CD4-positive, alpha-beta T cell (primary cell): ENCODE results near the gene RHBDL1. TPM values are rescaled to one million over a fixed set of nuclear protein-coding genes. Genes with fewer than 3 reads are reported as not detected.

Source experiments
- ATAC-seq: fragments of 200-7000 bp; cut with Tn5 transposase; one replicate; pipeline ENCODE4 v1.10.0; 2022; ENCODE audit warnings: mild to moderate bottlenecking; ENCODE audit not compliant: poor library complexity
- CTCF ChIA-PET: fragments of 350-600 bp; sonication (Branson Sonifier 250); formaldehyde crosslinking; loops from one replicate; lab custom pipeline; 2021; ENCODE audit warnings: antibody characterized with exemption, inconsistent platforms; lab: Charles Lee
- POLR2A ChIA-PET: fragments of 350-600 bp; sonication (Branson Sonifier 250); formaldehyde crosslinking; loops from one replicate; lab custom pipeline; 2021; ENCODE audit warnings: antibody characterized with exemption, inconsistent platforms; lab: Charles Lee
- DNase-seq, 14 experiments: peaks; one replicate each; pipeline ENCODE4 v3.0.0-alpha.2; 2013 to 2020; ENCODE audit warnings: mixed read lengths in 2 of 14
- H3K27ac ChIP-seq, 2 donors: one replicate each; pipeline versions ENCODE4 v1.5.1 to v1.7.0; 2013; ENCODE audit warnings: low read length in 2 of 2, low read depth in 1 of 2, mild to moderate bottlenecking in 1 of 2
- H3K27me3 ChIP-seq, 2 experiments: 1 replicate in 1 of 2; 2 replicates in 1 of 2; pipeline versions ENCODE4 v1.6.1 to v1.7.0; 2013; ENCODE audit warnings: low read length in 2 of 2, control low read depth in 1 of 2, mild to moderate bottlenecking in 1 of 2, moderate library complexity in 1 of 2; ENCODE audit not compliant: insufficient read depth in 2 of 2, control insufficient read depth in 1 of 2
- H3K36me3 ChIP-seq: one replicate; pipeline ENCODE4 v1.6.1; 2013; ENCODE audit warnings: low read length, control low read depth; ENCODE audit not compliant: insufficient read depth
- H3K4me1 ChIP-seq: one replicate; pipeline ENCODE4 v1.6.1; 2013; ENCODE audit warnings: low read length, control low read depth; ENCODE audit not compliant: insufficient read depth
- H3K4me3 ChIP-seq: one replicate; pipeline ENCODE4 v1.5.1; 2013; ENCODE audit warnings: mild to moderate bottlenecking, low read length, moderate library complexity
- H3K9me3 ChIP-seq, 2 experiments: 1 replicate in 1 of 2; 2 replicates in 1 of 2; pipeline versions ENCODE4 v1.6.1 to v1.7.0; 2013; ENCODE audit warnings: low read length in 2 of 2, mild to moderate bottlenecking in 2 of 2, control low read depth in 1 of 2, moderate library complexity in 1 of 2; ENCODE audit not compliant: control insufficient read depth in 1 of 2, insufficient read depth in 1 of 2
- H3K27ac Mint-ChIP-seq: one replicate; pipeline ENCODE4 v1.8.0; 2020; ENCODE audit warnings: mixed read lengths
- H3K27me3 Mint-ChIP-seq: one replicate; pipeline ENCODE4 v1.8.0; 2021; ENCODE audit warnings: mixed read lengths
- H3K36me3 Mint-ChIP-seq: one replicate; pipeline ENCODE4 v1.8.0; 2021; ENCODE audit warnings: low read depth, mixed read lengths
- H3K4me1 Mint-ChIP-seq: one replicate; pipeline ENCODE4 v1.8.0; 2021; ENCODE audit warnings: low read depth, mixed read lengths
- H3K4me3 Mint-ChIP-seq: one replicate; pipeline ENCODE4 v1.8.0; 2020; ENCODE audit warnings: mild to moderate bottlenecking, mixed read lengths
- H3K9me3 Mint-ChIP-seq: one replicate; pipeline ENCODE4 v1.8.0; 2020; ENCODE audit warnings: mixed read lengths
- intact Hi-C, 2 experiments: fragments of 100-400 bp; cut with DNase I in 1 of 2; cut with micrococcal nuclease in 1 of 2; formaldehyde crosslinking; loops; one replicate each; pipeline versions ENCODE4 v1.15.1 to v1.9.0; 2023 to 2025; cut with DNase I, micrococcal nuclease
- total RNA-seq, 174 experiments: library from RNA in 2 of 174; stranded (reverse) in 2 of 174; gene quantifications; one replicate each; pipeline ENCODE4 v1.2.3 and lab custom pipeline; 2021 to 2026
- TF ChIP-seq, protein P1 (sequence below): fragments of 200-600 bp; IDR thresholded peaks from one replicate; pipeline ENCODE4 v1.8.0; 2022; ENCODE audit warnings: antibody characterized with exemption, mild to moderate bottlenecking

Gene RHBDL1
- total RNA-seq, 2 experiments from 2014 or later, result 6.6 to 6.9 TPM

DNA sequence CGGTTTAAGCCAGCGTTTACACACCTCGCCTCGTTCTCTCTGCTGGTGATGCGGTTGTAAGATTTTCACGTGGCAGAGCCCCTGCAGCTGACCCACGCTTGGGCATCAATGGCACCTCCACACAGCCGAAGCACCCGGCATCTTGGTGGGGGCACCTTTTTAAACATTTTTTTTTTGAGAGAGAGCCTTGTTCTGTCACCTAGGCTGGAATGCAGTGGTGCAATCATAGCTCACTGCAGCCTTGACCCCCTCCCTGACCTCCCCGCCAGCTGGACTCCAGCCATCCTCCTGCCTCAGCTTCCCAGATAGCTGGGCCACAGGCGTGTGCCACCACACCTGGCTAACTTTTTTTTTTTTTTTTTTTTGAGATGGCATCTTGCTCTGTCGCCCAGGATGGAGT is 21.4 kb upstream of the RHBDL1 start:
- no peak overlapping the region for H3K27ac ChIP-seq
- ATAC-seq, result no peak
- CTCF ChIA-PET, result no interaction called here
- intact Hi-C loops, result no loop called here
- Mint-ChIP-seq H3K4me3 (no peak overlapping the region), H3K36me3 (no peaks in the 10 kb centered on the region), H3K27me3 (no peaks in the 10 kb centered on the region), H3K27ac (no peak overlapping the region), H3K9me3 (no peaks in the 10 kb centered on the region), H3K4me1 (no peaks in the 10 kb centered on the region)
- no peaks in the 10 kb centered on the region for H3K9me3 ChIP-seq
- H3K36me3 ChIP-seq, result no peaks in the 10 kb centered on the region
- H3K27me3 ChIP-seq, result no peaks in the 10 kb centered on the region
- DNase-seq, result no peak
- TF ChIP-seq, protein P1, sequence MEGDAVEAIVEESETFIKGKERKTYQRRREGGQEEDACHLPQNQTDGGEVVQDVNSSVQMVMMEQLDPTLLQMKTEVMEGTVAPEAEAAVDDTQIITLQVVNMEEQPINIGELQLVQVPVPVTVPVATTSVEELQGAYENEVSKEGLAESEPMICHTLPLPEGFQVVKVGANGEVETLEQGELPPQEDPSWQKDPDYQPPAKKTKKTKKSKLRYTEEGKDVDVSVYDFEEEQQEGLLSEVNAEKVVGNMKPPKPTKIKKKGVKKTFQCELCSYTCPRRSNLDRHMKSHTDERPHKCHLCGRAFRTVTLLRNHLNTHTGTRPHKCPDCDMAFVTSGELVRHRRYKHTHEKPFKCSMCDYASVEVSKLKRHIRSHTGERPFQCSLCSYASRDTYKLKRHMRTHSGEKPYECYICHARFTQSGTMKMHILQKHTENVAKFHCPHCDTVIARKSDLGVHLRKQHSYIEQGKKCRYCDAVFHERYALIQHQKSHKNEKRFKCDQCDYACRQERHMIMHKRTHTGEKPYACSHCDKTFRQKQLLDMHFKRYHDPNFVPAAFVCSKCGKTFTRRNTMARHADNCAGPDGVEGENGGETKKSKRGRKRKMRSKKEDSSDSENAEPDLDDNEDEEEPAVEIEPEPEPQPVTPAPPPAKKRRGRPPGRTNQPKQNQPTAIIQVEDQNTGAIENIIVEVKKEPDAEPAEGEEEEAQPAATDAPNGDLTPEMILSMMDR, result no peak
- POLR2A ChIA-PET, result no interaction called here
- H3K4me1 ChIP-seq, result peaks cover 11% of the 10 kb centered on the region
- no peak overlapping the region for H3K4me3 ChIP-seq

DNA sequence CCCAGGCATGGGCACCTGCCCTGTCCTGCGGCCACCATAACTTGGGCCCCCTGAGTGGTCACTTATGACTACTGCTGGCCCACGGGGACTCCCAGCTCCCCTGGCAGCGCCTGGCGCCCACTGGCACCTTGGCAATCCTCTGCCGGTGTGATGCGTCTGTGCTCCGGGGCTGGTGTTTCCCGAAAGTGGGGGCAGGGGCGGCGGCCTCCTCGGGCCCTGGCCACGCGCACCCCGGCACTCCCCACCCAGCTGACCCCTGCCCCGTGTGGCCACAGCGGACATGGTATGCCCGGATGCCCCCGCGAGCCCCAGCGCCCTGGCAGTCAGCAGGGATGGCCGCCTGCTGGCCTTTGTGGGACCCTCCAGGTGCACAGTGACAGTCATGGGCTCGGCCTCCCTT is 18.0 kb upstream of the RHBDL1 start:
- H3K9me3 Mint-ChIP-seq, result no peaks in the 10 kb centered on the region

DNA sequence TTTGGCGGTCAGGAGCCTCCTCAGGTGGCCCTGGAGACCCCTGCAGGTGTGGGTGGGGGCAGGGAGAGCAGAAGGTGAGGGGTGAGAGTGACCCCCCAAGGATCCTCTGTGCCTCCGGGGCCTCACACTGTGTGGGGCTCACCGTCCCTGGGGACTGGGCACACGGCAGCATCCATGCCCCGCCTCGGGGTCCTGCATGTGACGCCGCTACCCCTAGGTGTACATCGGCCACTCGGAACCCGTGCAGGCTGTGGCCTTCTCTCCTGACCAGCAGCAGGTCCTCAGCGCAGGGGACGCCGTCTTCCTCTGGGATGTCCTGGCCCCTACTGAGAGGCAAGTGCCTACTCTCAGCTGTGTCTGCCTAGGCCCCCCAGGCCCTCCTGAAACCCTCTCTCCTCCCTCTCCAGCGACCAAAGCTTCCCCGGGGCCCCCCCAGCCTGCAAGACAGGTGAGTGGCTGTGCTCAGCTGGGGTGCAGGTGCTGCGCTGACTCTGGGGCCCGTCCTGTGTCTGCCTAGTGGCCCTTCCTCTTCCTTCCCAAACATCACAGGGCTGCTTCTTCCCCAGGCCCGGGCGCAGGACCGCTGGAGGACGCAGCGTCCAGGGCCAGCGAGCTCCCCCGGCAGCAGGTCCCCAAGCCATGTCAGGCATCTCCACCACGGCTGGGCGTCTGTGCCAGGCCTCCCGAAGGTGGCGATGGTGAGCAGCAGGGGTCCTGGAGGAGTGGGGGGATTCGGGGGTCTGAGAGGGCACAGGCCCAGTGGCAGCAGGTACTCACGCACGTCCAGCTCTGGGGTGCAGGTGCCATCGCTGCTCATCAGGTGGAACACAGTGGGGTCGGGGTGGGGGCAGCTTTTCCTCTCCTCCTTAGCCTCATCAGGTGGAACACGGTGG is 16.5 kb upstream of the RHBDL1 start:
- Mint-ChIP-seq H3K4me3 (no peak overlapping the region), H3K27ac (no peak overlapping the region), H3K9me3 (no peaks in the 10 kb centered on the region), H3K27me3 (no peaks in the 10 kb centered on the region), H3K36me3 (no peaks in the 10 kb centered on the region), H3K4me1 (peaks cover 6% of the 10 kb centered on the region)
- TF ChIP-seq, protein P1, result no peak
- no peaks in the 10 kb centered on the region for H3K27me3 ChIP-seq
- no peak overlapping the region for H3K4me3 ChIP-seq
- H3K36me3 ChIP-seq, result no peaks in the 10 kb centered on the region
- no peaks in the 10 kb centered on the region for H3K9me3 ChIP-seq
- intact Hi-C loops, result no loop called here
- peaks cover 16% of the 10 kb centered on the region for H3K4me1 ChIP-seq
- ATAC-seq (no peak), DNase-seq (no peak)
- ChIA-PET POLR2A (interaction anchor here (1.3 kb wide), 1 partner anchor 10 kb away, joined by 4 read pairs; the partner anchor contains the start of gene WDR90), CTCF (no interaction called here)
- H3K27ac ChIP-seq, result no peak overlapping the region

More for the DNA sequence above, 18.0 kb upstream of the RHBDL1 start:
- Mint-ChIP-seq H3K4me1 (peaks cover 6% of the 10 kb centered on the region), H3K27ac (no peak overlapping the region), H3K4me3 (no peak overlapping the region), H3K27me3 (no peaks in the 10 kb centered on the region), H3K36me3 (no peaks in the 10 kb centered on the region)
- Histone ChIP-seq H3K27ac (no peak overlapping the region), H3K27me3 (no peaks in the 10 kb centered on the region), H3K4me3 (no peak overlapping the region), H3K36me3 (no peaks in the 10 kb centered on the region), H3K9me3 (no peaks in the 10 kb centered on the region), H3K4me1 (peaks cover 16% of the 10 kb centered on the region)
- DNase-seq (no peak), ATAC-seq (no peak)
- TF ChIP-seq, protein P1, result no peak
- intact Hi-C loops, result no loop called here
- ChIA-PET POLR2A (interaction anchor here (0.6 kb wide), 1 partner anchor 67 kb away, joined by 3 read pairs; no protein-coding TSS in a partner anchor), CTCF (no interaction called here)
